ENCODE measurements around the gene SGF29.
"Not testable (repeated sequence)": the region's sequence is repeated elsewhere in the genome, so short reads cannot be mapped to it uniquely, and the experiment has no call there.

The SGF29 gene

DNA sequence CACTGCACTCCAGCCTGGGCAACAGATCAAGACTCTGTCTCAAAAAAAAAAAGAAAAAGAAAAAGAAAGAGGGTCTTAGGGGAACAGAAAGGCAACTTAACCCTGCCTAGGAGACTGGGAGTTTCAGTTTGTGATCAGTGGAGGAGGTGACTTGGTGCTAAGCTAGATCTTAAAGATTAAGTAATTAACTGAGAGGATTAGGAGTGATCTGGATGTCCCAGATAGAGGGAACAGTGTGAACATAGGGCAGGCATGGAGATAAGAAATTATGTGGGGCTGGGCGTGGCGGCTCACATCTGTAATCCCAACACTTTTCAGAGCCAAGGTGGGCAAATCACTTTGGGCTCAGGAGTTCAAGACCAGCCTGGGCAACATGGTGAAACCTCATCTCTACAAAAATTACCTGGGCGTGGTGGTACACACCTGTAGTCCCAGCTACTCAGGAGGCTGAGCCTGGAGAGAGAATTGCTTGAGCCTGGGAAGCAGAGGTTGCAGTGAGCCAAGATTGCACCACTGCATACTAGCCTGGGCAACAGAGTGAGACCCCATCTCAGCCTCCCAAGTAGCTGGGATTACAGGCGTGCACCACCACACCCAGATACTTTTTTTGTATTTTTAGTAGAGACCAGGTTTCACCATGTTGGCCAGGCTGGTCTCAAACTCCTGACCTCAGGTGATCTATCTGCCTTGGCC, 12.7 kb downstream of the SGF29 start:
- DNase-seq (ENCODE audit: low read depth) = not testable (repeated sequence)

GRCh38 chr16:28567292-28567691, 13.6 kb downstream of the SGF29 start:
- DNase-seq (ENCODE audit: low read depth) = no peak

DNA sequence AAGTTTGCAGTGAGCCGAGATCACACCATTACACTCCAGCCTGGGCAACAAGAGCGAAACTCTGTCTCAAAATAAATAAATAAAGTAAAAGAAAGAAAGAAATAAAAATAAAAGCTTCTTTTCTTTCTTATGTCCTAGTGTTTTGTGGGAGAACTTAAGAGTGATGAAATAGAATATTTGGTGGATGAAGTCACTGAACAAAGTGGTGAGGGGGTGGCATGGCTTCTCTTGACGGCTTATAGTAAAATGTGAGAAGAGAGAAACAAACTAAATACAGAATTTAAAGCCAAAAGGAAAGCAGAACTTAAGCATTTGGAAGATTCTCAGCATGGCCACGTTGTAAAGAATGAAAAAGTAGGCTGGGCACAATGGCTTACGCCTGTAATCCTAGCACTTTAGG, 15.3 kb downstream of the SGF29 start:
- DNase-seq (ENCODE audit: low read depth) = no peak

- no peak for DNase-seq (ENCODE audit: low read depth)
Measured at GRCh38 chr16:28569968-28570752, 16.4 kb downstream of the SGF29 start.

GRCh38 chr16:28572696-28573510, 19.2 kb downstream of the SGF29 start:
- no peak for DNase-seq (ENCODE audit: low read depth)

- DNase-seq (ENCODE audit: low read depth) = no peak
Measured at GRCh38 chr16:28573738-28574718, 20.3 kb downstream of the SGF29 start.

- no peak for DNase-seq (ENCODE audit: low read depth)
Measured at GRCh38 chr16:28574925-28575324, 21.2 kb downstream of the SGF29 start.

- DNase-seq (ENCODE audit: low read depth) = no peak
Measured at GRCh38 chr16:28575446-28576109, 21.9 kb downstream of the SGF29 start.

- DNase-seq (ENCODE audit: low read depth) = no peak
Measured at GRCh38 chr16:28580726-28581315, 27.1 kb downstream of the SGF29 start.

- no peak for DNase-seq (ENCODE audit: low read depth)
Measured at GRCh38 chr16:28585674-28586073, 32.0 kb downstream of the SGF29 start.

- DNase-seq (ENCODE audit: low read depth) = no peak
Measured at GRCh38 chr16:28586466-28586865, 32.7 kb downstream of the SGF29 start.

GRCh38 chr16:28587386-28587785, 33.7 kb downstream of the SGF29 start:
- no peak for DNase-seq (ENCODE audit: low read depth)

DNA sequence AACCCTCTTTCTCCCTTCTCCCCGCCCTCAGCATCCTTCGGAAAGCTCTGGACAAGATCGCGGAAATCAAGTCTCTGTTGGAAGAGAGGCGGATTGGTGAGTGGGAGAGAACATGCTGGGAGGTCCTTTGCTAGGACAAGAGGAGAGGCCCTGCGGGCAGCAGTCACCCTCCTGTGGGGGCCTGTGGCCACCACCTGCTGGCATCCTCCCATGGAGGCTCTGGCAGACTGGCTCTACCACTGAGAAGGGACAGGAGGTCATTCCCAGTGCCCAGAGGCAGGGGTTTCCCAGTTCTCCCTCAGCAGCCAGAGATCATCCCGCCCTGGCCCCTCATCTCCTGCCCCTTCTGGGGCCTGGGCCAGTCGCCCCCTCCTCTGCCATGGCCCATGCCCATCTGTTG, 35.3 kb downstream of the SGF29 start:
- no peak for DNase-seq (ENCODE audit: low read depth)

DNA sequence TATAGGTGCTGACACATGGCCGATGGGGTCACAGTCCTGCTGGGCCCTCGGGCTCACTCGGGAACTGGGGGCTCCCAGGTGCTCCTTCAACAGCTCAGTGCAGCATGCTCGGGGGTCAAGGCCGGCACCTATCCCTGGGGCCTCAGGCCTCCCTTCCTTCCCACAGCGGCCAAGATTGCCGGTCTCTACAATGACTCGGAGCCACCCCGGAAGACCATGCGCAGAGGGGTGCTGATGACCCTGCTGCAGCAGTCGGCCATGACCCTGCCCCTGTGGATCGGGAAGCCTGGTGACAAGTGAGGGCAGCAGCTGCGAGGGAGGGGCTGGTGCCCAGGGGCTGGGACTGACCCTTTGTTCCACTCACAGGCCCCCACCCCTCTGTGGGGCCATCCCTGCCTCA, 36.2 kb downstream of the SGF29 start:
- DNase-seq (ENCODE audit: low read depth) = no peak

- no peak for DNase-seq (ENCODE audit: low read depth)
Measured at GRCh38 chr16:28590384-28591340, 36.9 kb downstream of the SGF29 start.

- no peak for DNase-seq (ENCODE audit: low read depth)
Measured at GRCh38 chr16:28591355-28591754, 37.6 kb downstream of the SGF29 start.

GRCh38 chr16:28592511-28592910, 38.8 kb downstream of the SGF29 start:
- no peak for DNase-seq (ENCODE audit: low read depth)

DNA sequence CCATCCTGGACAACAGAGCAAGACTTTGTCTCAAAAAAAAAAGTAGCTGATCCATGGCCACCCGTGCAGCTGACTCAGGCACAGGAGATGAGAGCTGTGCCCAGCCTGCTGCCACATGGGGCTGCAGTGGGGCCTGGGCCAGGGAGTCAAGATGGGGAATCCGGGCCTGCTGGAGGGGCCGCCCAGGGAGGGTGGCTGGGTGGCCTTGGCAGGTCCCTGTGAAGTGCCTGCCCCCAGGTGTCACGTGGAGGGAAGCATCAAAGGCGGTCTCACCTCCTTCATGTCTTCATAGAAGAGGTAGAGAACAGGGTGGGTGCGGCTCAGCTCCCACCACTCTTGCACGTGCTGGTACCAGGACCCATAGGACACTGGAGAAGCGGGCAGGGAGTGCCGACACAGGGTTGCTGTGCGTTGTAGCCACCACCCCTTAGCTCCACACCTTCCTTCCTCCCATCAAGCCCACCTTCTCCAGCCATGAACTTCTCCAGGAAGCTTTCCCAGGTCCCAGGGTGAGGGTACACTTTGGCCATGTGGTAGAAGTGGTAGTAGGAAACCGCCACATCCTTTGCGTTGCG, 39.3 kb downstream of the SGF29 start:
- DNase-seq (ENCODE audit: low read depth) = no peak

DNA sequence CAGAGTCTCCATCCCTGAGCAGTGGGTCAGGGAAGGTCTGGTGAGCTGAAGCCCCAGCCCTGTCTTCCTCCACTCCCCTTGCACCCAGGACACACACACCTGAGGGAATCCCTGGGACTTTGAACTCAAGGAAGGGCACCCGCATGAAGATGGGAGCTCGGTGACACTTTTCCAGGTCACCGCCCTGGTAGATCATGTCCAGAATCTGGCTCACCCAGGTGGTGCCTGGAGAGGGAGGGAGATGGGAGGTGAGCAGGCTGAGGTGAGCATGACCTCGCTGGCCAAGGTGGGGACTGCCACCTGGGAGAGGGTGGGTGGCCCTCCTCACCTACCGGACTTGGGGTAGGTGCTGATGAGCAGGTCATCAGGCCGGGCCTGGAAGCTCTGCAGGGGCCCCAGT, 41.7 kb downstream of the SGF29 start:
- not testable (repeated sequence) for DNase-seq (ENCODE audit: low read depth)

Measured in stimulated activated CD8-positive, alpha-beta memory T cell treated with anti-CD3 and anti-CD28 coated beads, Interleukin-7, amount 100 ng/mL, for 24 hours (primary cell).